IPS-15b (cell line): ENCODE measurements around the gene MAGEA11.
"Not testable (repeated sequence)": the region's sequence is repeated elsewhere in the genome, so short reads cannot be mapped to it uniquely, and the experiment has no call there.

Experiments
- H3K27me3 ChIP-seq: one replicate; pipeline ENCODE4 v1.6.1; 2013; ENCODE audit warnings: low read length; ENCODE audit not compliant: control insufficient read depth, insufficient read depth
- H3K36me3 ChIP-seq: one replicate; pipeline ENCODE4 v1.6.1; 2013; ENCODE audit warnings: low read length; ENCODE audit not compliant: control insufficient read depth, insufficient read depth
- H3K4me1 ChIP-seq: one replicate; pipeline ENCODE4 v1.6.1; 2013; ENCODE audit warnings: mild to moderate bottlenecking, low read length; ENCODE audit not compliant: control insufficient read depth, insufficient read depth
- H3K4me3 ChIP-seq: one replicate; pipeline ENCODE4 v1.5.1; 2013; ENCODE audit warnings: low read depth, low read length
- H3K9ac ChIP-seq: one replicate; pipeline ENCODE4 v1.6.1; 2013; ENCODE audit warnings: low read depth, mild to moderate bottlenecking, low read length
- H3K9me3 ChIP-seq: one replicate; pipeline ENCODE4 v1.6.1; 2013; ENCODE audit warnings: mild to moderate bottlenecking, low read length; ENCODE audit not compliant: control insufficient read depth, insufficient read depth

MAGEA11 gene

DNA sequence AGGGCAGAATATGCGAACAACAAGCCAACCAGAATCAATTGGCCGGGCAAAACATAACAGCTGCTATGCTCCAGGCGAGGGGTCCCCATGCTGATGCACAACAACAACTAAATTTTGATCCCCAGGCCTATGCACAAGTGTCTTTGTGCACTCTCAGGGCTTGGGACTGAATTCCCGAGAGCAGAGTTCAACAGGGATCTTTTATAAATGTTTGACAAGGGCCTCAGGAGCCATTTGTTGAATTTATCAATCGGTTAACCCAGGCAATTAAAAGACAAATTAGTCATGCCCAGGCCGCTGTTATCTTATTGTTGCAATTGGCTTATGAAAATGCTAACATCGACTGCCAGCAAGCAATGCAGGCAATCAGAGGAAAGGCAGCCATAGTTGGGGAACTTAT, 9.4 kb downstream of the MAGEA11 start:
- not testable (repeated sequence) for H3K4me1 ChIP-seq, H3K9ac ChIP-seq, H3K4me3 ChIP-seq, H3K36me3 ChIP-seq, H3K9me3 ChIP-seq
- H3K27me3 ChIP-seq = peaks cover 30% of the 10 kb centered on the region

GRCh38 chrX:149721778-149722177, 9.9 kb downstream of the MAGEA11 start:
- Histone ChIP-seq H3K4me3 (no peak overlapping the region), H3K9ac (no peak overlapping the region), H3K27me3 (peaks cover 30% of the 10 kb centered on the region), H3K9me3 (peaks cover 3% of the 10 kb centered on the region), H3K36me3 (no peaks in the 10 kb centered on the region), H3K4me1 (no peaks in the 10 kb centered on the region)

DNA sequence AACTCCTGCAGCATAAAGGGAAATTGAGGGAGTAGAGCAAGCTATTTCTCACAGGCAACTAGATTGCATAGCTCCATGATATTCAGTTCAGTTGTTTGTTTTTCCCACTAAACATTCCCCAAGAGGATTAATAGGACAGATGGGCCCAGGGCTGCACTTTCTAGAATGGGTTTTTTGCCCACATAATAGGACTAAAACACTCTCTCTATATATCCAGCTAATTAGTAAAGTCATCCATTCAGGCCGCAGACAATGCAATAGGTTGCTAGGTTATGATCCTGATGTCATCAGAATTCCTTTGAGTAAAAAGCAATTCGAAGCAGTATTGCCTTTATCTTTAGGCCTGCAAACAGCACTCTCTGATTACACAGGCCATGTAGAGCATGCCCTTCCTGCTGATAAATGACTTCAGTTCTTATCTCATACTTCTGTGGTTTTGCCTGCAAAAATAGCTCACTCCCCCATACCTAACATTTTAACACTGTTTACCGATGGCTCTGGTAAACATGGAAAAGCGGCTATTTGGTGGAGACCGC, 11.8 kb downstream of the MAGEA11 start:
- H3K27me3 ChIP-seq = peaks cover 20% of the 10 kb centered on the region
- H3K36me3 ChIP-seq, H3K4me3 ChIP-seq, H3K4me1 ChIP-seq, H3K9ac ChIP-seq, H3K9me3 ChIP-seq: not testable (repeated sequence)

GRCh38 chrX:149727308-149727707, 15.4 kb downstream of the MAGEA11 start:
- H3K9ac ChIP-seq, H3K27me3 ChIP-seq, H3K4me3 ChIP-seq, H3K9me3 ChIP-seq, H3K4me1 ChIP-seq, H3K36me3 ChIP-seq: not testable (repeated sequence)

- H3K9ac ChIP-seq, H3K27me3 ChIP-seq, H3K9me3 ChIP-seq, H3K4me1 ChIP-seq, H3K36me3 ChIP-seq, H3K4me3 ChIP-seq: not testable (repeated sequence)
Measured at GRCh38 chrX:149742269-149742668, 30.4 kb downstream of the MAGEA11 start.

GRCh38 chrX:149746390-149747007, 34.6 kb downstream of the MAGEA11 start:
- not testable (repeated sequence) for H3K9ac ChIP-seq, H3K4me1 ChIP-seq, H3K4me3 ChIP-seq, H3K27me3 ChIP-seq, H3K9me3 ChIP-seq, H3K36me3 ChIP-seq

- Histone ChIP-seq H3K4me1 (no peaks in the 10 kb centered on the region), H3K9me3 (peaks cover 2% of the 10 kb centered on the region), H3K36me3 (no peaks in the 10 kb centered on the region)
Measured at GRCh38 chrX:149757206-149758067, 45.6 kb downstream of the MAGEA11 start.

GRCh38 chrX:149758068-149758714, 46.3 kb downstream of the MAGEA11 start:
- Histone ChIP-seq H3K4me1 (no peaks in the 10 kb centered on the region), H3K9me3 (peaks cover 2% of the 10 kb centered on the region), H3K27me3 (no peaks in the 10 kb centered on the region), H3K36me3 (no peaks in the 10 kb centered on the region), H3K4me3 (no peak overlapping the region), H3K9ac (no peak overlapping the region)

More at GRCh38 chrX:149757206-149758067, 45.6 kb downstream of the MAGEA11 start:
- Histone ChIP-seq H3K4me3 (no peak overlapping the region), H3K27me3 (no peaks in the 10 kb centered on the region), H3K9ac (no peak overlapping the region)

DNA sequence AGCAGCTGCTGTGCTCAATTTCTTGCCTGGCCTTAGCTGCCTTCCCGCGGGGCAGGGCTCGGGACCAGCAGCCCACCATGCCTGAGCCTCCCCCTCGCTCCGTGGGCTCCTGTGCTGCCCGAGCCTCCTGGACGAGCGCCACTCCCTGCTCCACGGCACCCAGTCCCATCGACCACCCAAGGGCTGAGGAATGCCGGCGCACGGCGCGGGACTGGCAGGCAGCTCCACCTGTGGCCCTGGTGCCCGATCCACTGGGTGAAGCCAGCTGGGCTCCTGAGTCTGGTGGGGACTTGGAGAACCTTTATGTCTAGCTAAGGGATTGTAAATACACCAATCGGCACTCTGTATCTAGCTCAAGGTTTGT, 46.8 kb downstream of the MAGEA11 start:
- not testable (repeated sequence) for H3K36me3 ChIP-seq, H3K9me3 ChIP-seq, H3K27me3 ChIP-seq, H3K4me1 ChIP-seq, H3K4me3 ChIP-seq, H3K9ac ChIP-seq

GRCh38 chrX:149759824-149760223, 48.0 kb downstream of the MAGEA11 start:
- no peaks in the 10 kb centered on the region for H3K27me3 ChIP-seq
- H3K9ac ChIP-seq = no peak overlapping the region
- peaks cover 2% of the 10 kb centered on the region for H3K9me3 ChIP-seq
- no peak overlapping the region for H3K4me3 ChIP-seq
- H3K4me1 ChIP-seq = no peaks in the 10 kb centered on the region
- H3K36me3 ChIP-seq = no peaks in the 10 kb centered on the region

GRCh38 chrX:149760965-149761364, 49.1 kb downstream of the MAGEA11 start:
- no peak overlapping the region for H3K9ac ChIP-seq
- H3K4me1 ChIP-seq = no peaks in the 10 kb centered on the region
- H3K9me3 ChIP-seq = peaks cover 2% of the 10 kb centered on the region
- no peak overlapping the region for H3K4me3 ChIP-seq
- H3K36me3 ChIP-seq = no peaks in the 10 kb centered on the region
- H3K27me3 ChIP-seq = no peaks in the 10 kb centered on the region
